BLaER1 treated with 17β-estradiol and CSF1 and Interleukin-3, amounts not matched to agents 10 nM and 100 nM (cell line): ENCODE data around the gene PEX10.

Experiments used
- H3K27ac ChIP-seq, 11 experiments: shearing (Covaris generic); formaldehyde crosslinking; 2 replicates each; pipeline ENCODE4 v1.8.1; 2022
- H3K27me3 ChIP-seq, 11 experiments: shearing (Covaris generic); formaldehyde crosslinking; 2 replicates each; pipeline ENCODE4 v1.8.1; 2022
- H3K36me3 ChIP-seq, 11 experiments: shearing (Covaris generic); formaldehyde crosslinking; 2 replicates each; pipeline ENCODE4 v1.8.1; 2022
- H3K4me1 ChIP-seq, 10 experiments: shearing (Covaris generic); formaldehyde crosslinking; 2 replicates each; pipeline ENCODE4 v1.8.1; 2022
- H3K4me2 ChIP-seq, 11 experiments: shearing (Covaris generic); formaldehyde crosslinking; 2 replicates each; pipeline ENCODE4 v1.8.1; 2022
- H3K4me3 ChIP-seq, 10 experiments: shearing (Covaris generic); formaldehyde crosslinking; 2 replicates each; pipeline ENCODE4 v1.8.1; 2022
- H3K9ac ChIP-seq, 11 experiments: shearing (Covaris generic); formaldehyde crosslinking; 2 replicates each; pipeline ENCODE4 v1.8.1; 2022
- H3K9me3 ChIP-seq, 11 experiments: shearing (Covaris generic); formaldehyde crosslinking; replicated peaks in 1 of 11; 2 replicates each; pipeline ENCODE4 v1.8.1; 2022
- H4K20me1 ChIP-seq, 11 experiments: shearing (Covaris generic); formaldehyde crosslinking; 2 replicates each; pipeline ENCODE4 v1.8.1; 2022
- Cebpa-rat ChIP-seq, 11 experiments: shearing (Covaris generic); IDR thresholded peaks; 2 replicates each; pipeline ENCODE4 v1.8.1; 2022

PEX10 gene

GRCh38 chr1:2435091-2435490 is 22.7 kb upstream of the PEX10 start:
- Histone ChIP-seq H3K36me3 (no peaks in the 10 kb centered on the region), H3K4me2 (peak overlapping the region in 7 of 11 experiments; percentile 6 to 92 (median 43); a peak in 11 of 22 replicates), H3K27ac (peak overlapping the region in 1 of 11 experiments; percentile 9; a peak in 1 of 22 replicates), H3K4me1 (peaks cover 4 to 92% (median 80%) of the 10 kb centered on the region in 10 experiments; a peak in 19 of 20 replicates), H4K20me1 (peaks cover 0 to 50% (median 0%) of the 10 kb centered on the region in 11 experiments; a peak in 8 of 22 replicates), H3K4me3 (no peak overlapping the region), H3K27me3 (peaks cover 15 to 34% (median 23%) of the 10 kb centered on the region in 11 experiments; a peak in 18 of 22 replicates), H3K9me3 (peaks cover under 1 to 6% (median 2%) of the 10 kb centered on the region in 11 experiments; a peak in 21 of 22 replicates), H3K9ac (no peak overlapping the region)
- TF ChIP-seq Cebpa-rat (IDR thresholded peaks at IDR 0.05): no peak

- peaks cover 15 to 34% (median 23%) of the 10 kb centered on the region in 11 experiments; a peak in 18 of 22 replicates for H3K27me3 ChIP-seq
- H3K9ac ChIP-seq: peak overlapping the region in 1 of 11 experiments; percentile 14; a peak in 1 of 22 replicates
- no peak overlapping the region for H3K4me3 ChIP-seq
- no peaks in the 10 kb centered on the region for H3K36me3 ChIP-seq
- H3K9me3 ChIP-seq: peaks cover 0 to 8% (median 0%) of the 10 kb centered on the region in 11 experiments; a peak in 3 of 22 replicates
- peaks cover 0 to 92% (median 80%) of the 10 kb centered on the region in 10 experiments; a peak in 18 of 20 replicates for H3K4me1 ChIP-seq
- H4K20me1 ChIP-seq: peaks cover 0 to 50% (median 0%) of the 10 kb centered on the region in 11 experiments; a peak in 8 of 22 replicates
- peak overlapping the region in 7 of 11 experiments; percentile 6 to 92 (median 43); a peak in 9 of 22 replicates for H3K4me2 ChIP-seq
- no peak overlapping the region for H3K27ac ChIP-seq
- TF ChIP-seq Cebpa-rat (IDR thresholded peaks at IDR 0.05): no peak
Measured at GRCh38 chr1:2433936-2434655, 21.7 kb upstream of the PEX10 start.

DNA sequence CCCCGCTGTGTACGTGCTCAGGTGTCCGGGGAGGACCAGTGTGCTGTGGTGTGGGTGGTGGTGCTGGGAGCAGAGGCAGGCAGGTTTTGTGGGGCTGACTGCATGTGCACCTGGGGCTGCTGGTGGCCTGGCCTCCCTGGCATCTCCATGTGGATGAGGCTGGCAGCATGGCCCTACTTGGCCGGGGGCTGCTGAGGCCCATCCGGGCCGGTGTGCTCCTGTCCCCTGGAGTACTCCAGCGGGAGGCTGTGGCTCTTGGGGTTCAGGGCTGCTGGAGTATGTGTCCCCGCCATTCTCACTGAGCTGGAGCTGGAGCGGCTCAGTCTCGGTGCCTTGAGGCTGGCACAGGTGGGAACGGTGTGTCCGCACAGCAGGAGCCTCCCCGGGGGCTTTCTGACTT is 20.8 kb upstream of the PEX10 start:
- no peaks in the 10 kb centered on the region for H3K36me3 ChIP-seq
- no peak for TF ChIP-seq Cebpa-rat (IDR thresholded peaks at IDR 0.05)
- H4K20me1 ChIP-seq: peaks cover 0 to 43% (median 0%) of the 10 kb centered on the region in 11 experiments; a peak in 7 of 22 replicates
- peak overlapping the region in 6 of 11 experiments; percentile 13 to 95 (median 87); a peak in 6 of 22 replicates for H3K4me2 ChIP-seq
- H3K4me1 ChIP-seq: peaks cover 0 to 91% (median 80%) of the 10 kb centered on the region in 10 experiments; a peak in 18 of 20 replicates
- no peak overlapping the region for H3K27ac ChIP-seq
- no peak overlapping the region for H3K4me3 ChIP-seq
- H3K9ac ChIP-seq: no peak overlapping the region
- peaks cover 0 to 8% (median 0%) of the 10 kb centered on the region in 11 experiments; a peak in 3 of 22 replicates for H3K9me3 ChIP-seq
- H3K27me3 ChIP-seq: peaks cover 15 to 34% (median 23%) of the 10 kb centered on the region in 11 experiments; a peak in 18 of 22 replicates

- Histone ChIP-seq H3K9ac (peak overlapping the region in 1 of 11 experiments; percentile 1; a peak in 1 of 22 replicates), H3K27ac (0 out of 22 replicates have a peak overlapping the region, but pooled peaks of 2 of the 11 experiments have one; percentile 13 to 92), H4K20me1 (peaks cover 0 to 41% (median 0%) of the 10 kb centered on the region in 11 experiments; a peak in 7 of 22 replicates), H3K4me1 (peaks cover 0 to 91% (median 79%) of the 10 kb centered on the region in 10 experiments; a peak in 17 of 20 replicates), H3K36me3 (no peaks in the 10 kb centered on the region), H3K4me3 (no peak overlapping the region), H3K27me3 (peaks cover 15 to 34% (median 23%) of the 10 kb centered on the region in 11 experiments; a peak in 18 of 22 replicates), H3K4me2 (peak overlapping the region in 8 of 11 experiments; percentile 80 to 95 (median 82); a peak in 14 of 22 replicates), H3K9me3 (peaks cover 0 to 8% (median 0%) of the 10 kb centered on the region in 11 experiments; a peak in 3 of 22 replicates)
- TF ChIP-seq Cebpa-rat (IDR thresholded peaks at IDR 0.05): no peak
Measured at GRCh38 chr1:2432441-2432844, 20.1 kb upstream of the PEX10 start.

DNA sequence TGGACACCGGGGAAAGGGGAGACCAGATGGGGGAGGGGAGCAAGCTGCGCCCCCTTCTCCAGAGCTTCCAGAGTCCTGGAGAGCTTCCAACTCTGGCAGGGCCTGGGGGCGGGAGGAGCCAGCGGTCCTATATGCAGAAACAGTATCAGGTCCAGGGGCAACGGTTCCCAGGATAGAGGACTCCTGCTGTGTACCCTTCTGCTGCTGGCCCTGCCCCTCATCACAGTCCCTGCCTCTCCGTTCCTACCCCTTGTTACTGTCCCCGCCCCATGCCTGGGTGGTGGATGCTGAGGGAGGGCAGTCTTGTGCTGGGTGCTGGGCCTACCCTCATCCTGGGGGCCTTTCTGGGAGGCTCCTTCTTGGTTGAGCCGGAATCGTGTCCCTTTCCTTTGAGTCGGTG is 19.2 kb upstream of the PEX10 start:
- Histone ChIP-seq H3K27me3 (peaks cover 15 to 34% (median 23%) of the 10 kb centered on the region in 11 experiments; a peak in 18 of 22 replicates), H3K27ac (peak overlapping the region in 4 of 11 experiments; percentile 65 to 94 (median 86); a peak in 6 of 22 replicates), H3K4me1 (peaks cover 0 to 90% (median 76%) of the 10 kb centered on the region in 10 experiments; a peak in 17 of 20 replicates), H4K20me1 (peaks cover 0 to 32% (median 0%) of the 10 kb centered on the region in 11 experiments; a peak in 7 of 22 replicates), H3K4me3 (no peak overlapping the region), H3K36me3 (no peaks in the 10 kb centered on the region), H3K4me2 (peak overlapping the region in 9 of 11 experiments; percentile 60 to 95 (median 82); a peak in 18 of 22 replicates), H3K9ac (peak overlapping the region in 3 of 11 experiments; percentile 2 to 34 (median 9); a peak in 1 of 22 replicates), H3K9me3 (peaks cover 0 to 8% (median 0%) of the 10 kb centered on the region in 11 experiments; a peak in 3 of 22 replicates)
- TF ChIP-seq Cebpa-rat (IDR thresholded peaks at IDR 0.05): no peak

DNA sequence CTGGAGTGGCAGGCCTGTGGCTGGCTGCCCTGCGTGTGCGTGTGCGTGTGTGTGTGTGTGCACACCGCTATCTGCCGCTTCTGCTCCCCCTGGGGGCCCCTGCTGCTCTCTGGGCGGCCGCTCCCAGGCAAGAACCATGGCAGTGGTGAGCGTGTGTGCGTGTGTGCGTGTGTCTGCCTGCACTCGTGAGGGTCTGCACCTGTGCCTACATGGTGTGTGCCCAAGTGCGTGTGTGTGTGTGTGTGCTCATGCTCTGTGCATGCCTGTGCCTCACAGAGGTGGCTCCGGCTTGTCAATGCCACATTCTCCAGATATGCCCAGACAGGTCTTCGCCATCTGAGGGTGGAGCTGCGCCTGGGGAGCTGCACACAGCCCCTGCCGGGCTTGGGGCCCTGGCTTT is 18.7 kb upstream of the PEX10 start:
- Histone ChIP-seq H3K27me3 (peaks cover 15 to 34% (median 23%) of the 10 kb centered on the region in 11 experiments; a peak in 18 of 22 replicates), H3K4me2 (peak overlapping the region in 9 of 11 experiments; percentile 60 to 95 (median 82); a peak in 18 of 22 replicates), H3K27ac (peak overlapping the region in 7 of 11 experiments; percentile 57 to 94 (median 87); a peak in 13 of 22 replicates), H3K4me3 (no peak overlapping the region), H3K4me1 (peaks cover 0 to 93% (median 78%) of the 10 kb centered on the region in 10 experiments; a peak in 17 of 20 replicates), H4K20me1 (peaks cover 0 to 31% (median 0%) of the 10 kb centered on the region in 11 experiments; a peak in 7 of 22 replicates), H3K36me3 (no peaks in the 10 kb centered on the region), H3K9ac (peak overlapping the region in 4 of 11 experiments; percentile 25 to 58 (median 46); a peak in 2 of 22 replicates), H3K9me3 (peaks cover 0 to 8% (median 0%) of the 10 kb centered on the region in 11 experiments; a peak in 3 of 22 replicates)
- TF ChIP-seq Cebpa-rat (IDR thresholded peaks at IDR 0.05): no peak

DNA sequence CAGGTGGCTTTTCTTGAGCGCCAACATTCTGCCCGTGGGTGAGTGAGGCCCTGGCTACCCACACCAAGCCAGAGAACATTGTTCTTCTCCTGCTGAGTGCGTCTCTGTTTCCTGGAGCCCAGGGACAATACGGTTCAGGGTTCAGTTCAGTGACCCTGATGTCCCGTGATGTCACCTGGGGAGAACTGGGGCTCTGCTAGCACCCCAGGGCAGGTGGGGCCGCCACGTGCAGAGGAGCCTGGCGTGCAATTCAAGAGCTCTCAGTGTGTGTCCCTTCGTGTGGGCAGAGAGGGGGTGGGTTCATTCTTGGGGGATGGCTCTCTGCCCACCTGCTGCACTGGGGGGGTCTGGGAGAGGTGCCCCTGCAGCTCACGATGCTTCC is 18.2 kb upstream of the PEX10 start:
- Histone ChIP-seq H3K4me1 (peaks cover 0 to 94% (median 76%) of the 10 kb centered on the region in 10 experiments; a peak in 17 of 20 replicates), H3K27me3 (peaks cover 14 to 33% (median 23%) of the 10 kb centered on the region in 11 experiments; a peak in 18 of 22 replicates), H3K36me3 (no peaks in the 10 kb centered on the region), H4K20me1 (peaks cover 0 to 31% (median 0%) of the 10 kb centered on the region in 11 experiments; a peak in 7 of 22 replicates), H3K27ac (peak overlapping the region in 8 of 11 experiments; percentile 44 to 94 (median 84); a peak in 15 of 22 replicates), H3K9ac (peak overlapping the region in 5 of 11 experiments; percentile 25 to 58 (median 49); a peak in 5 of 22 replicates), H3K9me3 (peaks cover 0 to 8% (median 0%) of the 10 kb centered on the region in 11 experiments; a peak in 3 of 22 replicates), H3K4me3 (no peak overlapping the region), H3K4me2 (peak overlapping the region in 9 of 11 experiments; percentile 60 to 95 (median 82); a peak in 18 of 22 replicates)
- TF ChIP-seq Cebpa-rat (IDR thresholded peaks at IDR 0.05): no peak
